Sigmoid colon (tissue), 7 donors: ENCODE data around the gene CACNA1C. TPM values are rescaled to one million over a fixed set of nuclear protein-coding genes. Genes with fewer than 3 reads are reported as not detected.

Experiments used
- DNase-seq: peaks from one replicate; pipeline ENCODE4 v3.0.0-alpha.2; 2019
- H3K27ac ChIP-seq, 4 donors: fragments of 200-600 bp; sonication (generic); one replicate each; pipeline ENCODE4 v1.5.1; 2016 to 2019; ENCODE audit warnings: mild to moderate bottlenecking in 1 of 4
- H3K27me3 ChIP-seq, 3 donors: fragments of 200-600 bp; sonication (generic); one replicate each; pipeline ENCODE4 v1.5.1; 2019; ENCODE audit warnings: mild to moderate bottlenecking in 1 of 3
- H3K36me3 ChIP-seq, 4 donors: fragments of 200-600 bp; sonication (generic); one replicate each; pipeline ENCODE4 v1.5.1; 2016 to 2019
- H3K4me1 ChIP-seq, 4 donors: fragments of 200-600 bp; sonication (generic); one replicate each; pipeline ENCODE4 v1.5.1; 2017 to 2019
- H3K4me3 ChIP-seq, 4 donors: fragments of 200-600 bp; sonication (generic); one replicate each; pipeline ENCODE4 v1.5.1; 2017 to 2019; ENCODE audit warnings: mild to moderate bottlenecking in 2 of 4, moderate library complexity in 1 of 4
- H3K9me3 ChIP-seq, 4 donors: fragments of 200-600 bp in 3 of 4; sonication (generic) in 3 of 4; one replicate each; pipeline versions ENCODE4 v1.5.1 to v1.6.1; 2013 to 2019
- EP300 ChIP-seq, 4 donors: sonication (generic); formaldehyde crosslinking; IDR thresholded peaks; one replicate each; pipeline ENCODE4 v1.6.1; 2017; ENCODE audit warnings: antibody characterized with exemption in 4 of 4
- POLR2A ChIP-seq, 2 donors: fragments of 450-650 bp; IDR thresholded peaks; one replicate each; pipeline ENCODE4 v1.6.1; 2016; ENCODE audit warnings: antibody characterized with exemption in 2 of 2, mild to moderate bottlenecking in 2 of 2, moderate library complexity in 2 of 2
- POLR2AphosphoS5 ChIP-seq, 4 donors: sonication (generic); formaldehyde crosslinking; IDR thresholded peaks; one replicate each; pipeline ENCODE4 v1.6.1; 2017; ENCODE audit warnings: antibody characterized with exemption in 4 of 4
- WGBS, 2 donors: extraction: QIAGEN DNeasy Blood & Tissue Kit; methylation state at CpG; one replicate each; pipeline ENCODE4 v1.1.7; 2013; 5-methylcytosine and 5-hydroxymethylcytosine counted together
- intact Hi-C: fragments of 100-400 bp; cut with DNase I; formaldehyde crosslinking; loops from one replicate; pipeline ENCODE4 v1.15.1; 2023
- polyA plus RNA-seq, 3 donors: library from polyadenylated mRNA; stranded (reverse); fragments of 200-250 nt; gene quantifications; one replicate each; pipeline ENCODE4 v1.2.3, GENCODE V29; 2013
- total RNA-seq, 4 donors: library from RNA; depleted of rRNA; stranded (reverse); fragments of >200 nt; gene quantifications; one replicate each; pipeline ENCODE4 v1.1.0, GENCODE V29; 2016
- TF ChIP-seq, protein P1 (sequence below), 4 experiments: fragments of 450-650 bp in 3 of 4; fragments of 200-600 bp in 1 of 4; IDR thresholded peaks; one replicate each; pipeline ENCODE4 v1.5.1; 2016 to 2019; ENCODE audit warnings: antibody characterized with exemption in 4 of 4, mild to moderate bottlenecking in 3 of 4, moderate library complexity in 2 of 4
- donor health status: healthy with polysubstance abuse.
- donor health status: Bipolar disorder and iron deficiency.
- donor health status: healthy.

CACNA1C gene
- total and polyA plus RNA-seq, 7 donors: 0.46 to 213 (median 62.0) TPM

DNA sequence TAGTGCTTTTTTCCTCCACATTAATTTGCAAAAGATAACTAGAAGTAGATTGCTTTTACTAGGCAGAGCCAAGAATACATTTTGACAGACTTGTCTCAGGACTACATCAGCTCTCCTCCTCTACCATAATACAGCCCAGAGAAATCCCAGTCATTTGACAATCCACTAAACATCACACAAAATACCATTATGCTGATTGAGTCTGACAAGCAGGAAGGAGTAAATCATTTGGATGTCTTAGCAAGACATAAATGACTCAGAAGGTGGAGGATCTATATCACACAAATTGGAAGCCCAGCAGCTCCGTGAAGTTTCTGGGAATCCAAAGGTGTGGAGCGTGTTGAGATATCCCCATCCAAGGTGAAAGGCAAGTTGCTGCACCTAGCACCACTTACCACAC, 666.6 kb downstream of the CACNA1C start:
- TF ChIP-seq, protein P1, sequence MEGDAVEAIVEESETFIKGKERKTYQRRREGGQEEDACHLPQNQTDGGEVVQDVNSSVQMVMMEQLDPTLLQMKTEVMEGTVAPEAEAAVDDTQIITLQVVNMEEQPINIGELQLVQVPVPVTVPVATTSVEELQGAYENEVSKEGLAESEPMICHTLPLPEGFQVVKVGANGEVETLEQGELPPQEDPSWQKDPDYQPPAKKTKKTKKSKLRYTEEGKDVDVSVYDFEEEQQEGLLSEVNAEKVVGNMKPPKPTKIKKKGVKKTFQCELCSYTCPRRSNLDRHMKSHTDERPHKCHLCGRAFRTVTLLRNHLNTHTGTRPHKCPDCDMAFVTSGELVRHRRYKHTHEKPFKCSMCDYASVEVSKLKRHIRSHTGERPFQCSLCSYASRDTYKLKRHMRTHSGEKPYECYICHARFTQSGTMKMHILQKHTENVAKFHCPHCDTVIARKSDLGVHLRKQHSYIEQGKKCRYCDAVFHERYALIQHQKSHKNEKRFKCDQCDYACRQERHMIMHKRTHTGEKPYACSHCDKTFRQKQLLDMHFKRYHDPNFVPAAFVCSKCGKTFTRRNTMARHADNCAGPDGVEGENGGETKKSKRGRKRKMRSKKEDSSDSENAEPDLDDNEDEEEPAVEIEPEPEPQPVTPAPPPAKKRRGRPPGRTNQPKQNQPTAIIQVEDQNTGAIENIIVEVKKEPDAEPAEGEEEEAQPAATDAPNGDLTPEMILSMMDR (IDR thresholded peaks at IDR 0.05): no peak
- no peak for TF ChIP-seq POLR2AphosphoS5 (IDR thresholded peaks at IDR 0.05)
- TF ChIP-seq EP300 (IDR thresholded peaks at IDR 0.05): no peak
- no peak for TF ChIP-seq POLR2A (IDR thresholded peaks at IDR 0.05)
- H3K27me3 ChIP-seq: peaks cover 0 to 10% (median 4%) of the 10 kb centered on the region in 3 donors
- no peaks in the 10 kb centered on the region for H3K9me3 ChIP-seq
- H3K4me1 ChIP-seq: no peaks in the 10 kb centered on the region
- no peak overlapping the region for H3K4me3 ChIP-seq
- no peak for DNase-seq
- WGBS, 2 donors: 47 to 77% methylated on average over 2 of the region's 2 CpGs
- no peaks in the 10 kb centered on the region for H3K36me3 ChIP-seq
- intact Hi-C loops: no loop called here
- H3K27ac ChIP-seq: no peak overlapping the region

DNA sequence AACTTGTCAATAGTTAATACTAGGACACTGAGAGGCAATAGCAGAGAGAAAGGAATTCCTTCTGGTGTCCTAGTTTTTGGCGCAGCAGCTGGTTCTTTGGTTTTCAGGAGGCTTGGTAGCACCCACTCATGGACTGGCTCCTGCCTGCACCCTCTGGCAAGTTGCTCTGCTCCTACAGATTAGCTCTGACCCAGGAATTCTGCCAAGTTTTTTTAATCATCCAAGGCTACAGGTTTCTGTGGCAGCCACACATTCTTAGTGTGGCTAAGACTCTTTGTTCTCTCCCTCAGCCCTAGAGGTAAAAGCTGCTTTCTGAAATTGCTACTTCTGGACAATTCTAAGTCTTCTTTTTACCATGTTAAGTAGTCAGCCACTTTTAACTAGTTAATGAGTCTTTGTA, 670.0 kb downstream of the CACNA1C start:
- H3K27me3 ChIP-seq: no peaks in the 10 kb centered on the region
- no peaks in the 10 kb centered on the region for H3K4me1 ChIP-seq
- no peak overlapping the region for H3K4me3 ChIP-seq
- H3K9me3 ChIP-seq: no peaks in the 10 kb centered on the region
- no peaks in the 10 kb centered on the region for H3K36me3 ChIP-seq
- intact Hi-C loops: no loop called here
- no peak overlapping the region for H3K27ac ChIP-seq
- no peak for DNase-seq
- 87 to 94% methylated on average over 1 of the region's 1 CpG for WGBS, 2 donors
- TF ChIP-seq EP300 (IDR thresholded peaks at IDR 0.05): no peak

DNA sequence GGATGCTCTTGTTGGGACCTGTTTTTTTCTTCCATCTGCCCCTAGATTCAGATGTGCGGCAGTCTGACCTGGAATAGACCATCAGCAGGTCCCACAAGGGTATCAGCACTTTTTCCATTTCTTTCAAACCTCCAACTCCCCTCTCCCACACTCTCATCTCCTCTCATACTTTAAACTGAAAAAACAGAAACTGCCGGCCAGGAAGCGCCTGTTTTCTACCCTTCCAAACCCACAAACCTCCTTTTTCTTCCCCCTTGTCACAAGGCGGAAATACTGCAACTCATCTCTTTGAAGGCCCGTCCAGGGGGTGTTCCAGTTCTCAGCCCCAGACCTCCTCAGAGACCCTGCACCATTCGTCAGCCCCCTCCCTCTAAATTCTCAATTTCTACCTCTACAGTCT, 679.5 kb downstream of the CACNA1C start:
- Histone ChIP-seq H3K27ac (no peak overlapping the region), H3K4me1 (no peaks in the 10 kb centered on the region), H3K4me3 (no peak overlapping the region), H3K36me3 (no peaks in the 10 kb centered on the region), H3K27me3 (peaks cover 0 to 19% (median 0%) of the 10 kb centered on the region in 3 donors), H3K9me3 (no peaks in the 10 kb centered on the region)
- intact Hi-C loops: no loop called here
- DNase-seq: no peak
- TF ChIP-seq EP300 (IDR thresholded peaks at IDR 0.05) (no peak), POLR2A (IDR thresholded peaks at IDR 0.05) (no peak), POLR2AphosphoS5 (IDR thresholded peaks at IDR 0.05) (no peak)
- TF ChIP-seq, protein P1 (IDR thresholded peaks at IDR 0.05): no peak
- 47 to 69% methylated on average over 6 of the region's 6 CpGs for WGBS, 2 donors

DNA sequence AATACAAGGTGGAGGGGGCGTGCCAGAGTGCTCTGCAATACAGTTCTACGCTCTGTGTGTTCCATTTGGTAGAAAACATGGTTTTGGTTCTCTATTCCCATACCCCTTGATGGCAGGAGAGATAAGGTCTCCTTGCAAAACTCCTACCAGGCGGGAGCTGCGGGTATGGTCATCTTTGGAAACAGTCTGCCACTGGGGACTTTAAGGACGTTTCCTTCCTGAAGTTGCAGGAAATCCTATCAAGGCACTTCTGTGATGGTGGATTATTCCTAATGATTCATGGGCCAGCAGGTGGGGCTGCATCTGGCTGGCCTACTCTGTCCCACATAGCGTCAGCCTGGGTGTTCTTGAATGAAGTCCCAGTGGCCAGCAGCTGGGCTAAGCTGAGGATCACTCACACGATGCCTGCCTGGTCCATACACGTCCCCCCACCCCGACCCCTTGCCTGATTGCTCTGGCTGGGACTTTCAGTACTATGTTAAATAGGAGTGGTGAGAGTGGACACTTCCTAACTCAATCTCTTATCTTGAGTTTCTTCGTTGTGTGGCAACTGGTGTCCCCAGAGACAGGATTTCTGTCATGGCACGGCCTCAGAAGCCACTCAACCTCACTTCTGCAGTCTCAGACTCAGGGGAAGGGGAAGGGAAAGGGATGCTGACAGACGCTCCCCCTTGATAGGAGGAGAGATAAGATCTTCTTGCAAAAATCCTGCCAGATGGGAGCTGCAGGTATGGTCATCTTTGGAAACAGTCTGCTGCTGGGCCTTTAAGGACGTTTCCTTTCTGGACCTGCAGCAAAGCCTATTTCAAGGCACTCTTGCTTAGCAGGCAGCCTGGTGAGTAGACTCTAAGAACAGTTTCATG, 680.9 kb downstream of the CACNA1C start:
- DNase-seq: no peak

GRCh38 chr12:2735432-2735831, 682.6 kb downstream of the CACNA1C start:
- Histone ChIP-seq H3K4me1 (no peaks in the 10 kb centered on the region), H3K9me3 (no peaks in the 10 kb centered on the region), H3K36me3 (no peaks in the 10 kb centered on the region), H3K4me3 (no peak overlapping the region), H3K27ac (no peak overlapping the region), H3K27me3 (peaks cover 0 to 21% (median 4%) of the 10 kb centered on the region in 3 donors)
- intact Hi-C loops: no loop called here
- no peak for DNase-seq
- 76 to 78% methylated on average over 1 of the region's 1 CpG for WGBS, 2 donors
- no peak for TF ChIP-seq POLR2A (IDR thresholded peaks at IDR 0.05)
- no peak for TF ChIP-seq POLR2AphosphoS5 (IDR thresholded peaks at IDR 0.05)
- TF ChIP-seq EP300 (IDR thresholded peaks at IDR 0.05): no peak
- TF ChIP-seq, protein P1 (IDR thresholded peaks at IDR 0.05): no peak

More for the DNA sequence above, 680.9 kb downstream of the CACNA1C start:
- H3K27ac ChIP-seq: no peak overlapping the region
- H3K27me3 ChIP-seq: peaks cover 0 to 21% (median 0%) of the 10 kb centered on the region in 3 donors
- H3K36me3 ChIP-seq: no peaks in the 10 kb centered on the region
- 57 to 63% methylated on average over 13 of the region's 13 CpGs for WGBS, 2 donors
- no peak for TF ChIP-seq POLR2A (IDR thresholded peaks at IDR 0.05)
- TF ChIP-seq, protein P1 (IDR thresholded peaks at IDR 0.05): no peak
- TF ChIP-seq EP300 (IDR thresholded peaks at IDR 0.05): no peak
- no peak for TF ChIP-seq POLR2AphosphoS5 (IDR thresholded peaks at IDR 0.05)
- no peaks in the 10 kb centered on the region for H3K9me3 ChIP-seq
- intact Hi-C loops: no loop called here
- H3K4me1 ChIP-seq: no peaks in the 10 kb centered on the region
- H3K4me3 ChIP-seq: no peak overlapping the region
